Activated CD8-positive, alpha-beta T cell treated with anti-CD3 and anti-CD28 coated beads, Interleukin-2, amount 10 ng/mL, durations not matched to agents 7 days and 5 days (primary cell): ENCODE measurements around the gene AP3B1. TPM values are rescaled to one million over a fixed set of nuclear protein-coding genes. Genes with fewer than 3 reads are reported as not detected.
"Not testable (repeated sequence)": the region's sequence is repeated elsewhere in the genome, so short reads cannot be mapped to it uniquely, and the experiment has no call there.

Source experiments
- ATAC-seq: fragments of 150-1000 bp; cut with Tn5 transposase; one replicate; pipeline ENCODE4 v1.10.0; 2021; ENCODE audit warnings: moderate library complexity
- CTCF ChIA-PET: fragments of 350-600 bp; sonication (Branson Sonifier 250); formaldehyde crosslinking; loops from one replicate; lab custom pipeline; 2021; ENCODE audit warnings: antibody characterized with exemption; lab: Charles Lee
- POLR2A ChIA-PET: fragments of 350-600 bp; sonication (Branson Sonifier 250); formaldehyde crosslinking; loops from one replicate; lab custom pipeline; 2021; ENCODE audit warnings: antibody characterized with exemption; lab: Charles Lee
- DNase-seq: peaks from one replicate; pipeline ENCODE4 v3.0.0-alpha.2; 2020
- H3K27ac Mint-ChIP-seq: one replicate; pipeline ENCODE4 v1.8.0; 2021; ENCODE audit warnings: mild to moderate bottlenecking, mixed read lengths
- H3K27me3 Mint-ChIP-seq: one replicate; pipeline ENCODE4 v1.8.0; 2021; ENCODE audit warnings: low read depth, mixed read lengths
- H3K36me3 Mint-ChIP-seq: one replicate; pipeline ENCODE4 v1.8.0; 2021; ENCODE audit warnings: low read depth, mixed read lengths
- H3K4me1 Mint-ChIP-seq: one replicate; pipeline ENCODE4 v1.8.0; 2021; ENCODE audit warnings: low read depth, mixed read lengths
- H3K4me3 Mint-ChIP-seq: one replicate; pipeline ENCODE4 v1.8.0; 2021; ENCODE audit warnings: mild to moderate bottlenecking, mixed read lengths
- H3K9me3 Mint-ChIP-seq: one replicate; pipeline ENCODE4 v1.8.0; 2022; ENCODE audit warnings: mixed read lengths; ENCODE audit not compliant: insufficient read depth
- total RNA-seq, 2 experiments: library from RNA; stranded (reverse); gene quantifications; one replicate each; pipeline ENCODE4 v1.2.3, GENCODE V29; 2021

AP3B1 gene
- total RNA-seq, 2 experiments from 2014 or later = 42.9 to 44.3 TPM

DNA sequence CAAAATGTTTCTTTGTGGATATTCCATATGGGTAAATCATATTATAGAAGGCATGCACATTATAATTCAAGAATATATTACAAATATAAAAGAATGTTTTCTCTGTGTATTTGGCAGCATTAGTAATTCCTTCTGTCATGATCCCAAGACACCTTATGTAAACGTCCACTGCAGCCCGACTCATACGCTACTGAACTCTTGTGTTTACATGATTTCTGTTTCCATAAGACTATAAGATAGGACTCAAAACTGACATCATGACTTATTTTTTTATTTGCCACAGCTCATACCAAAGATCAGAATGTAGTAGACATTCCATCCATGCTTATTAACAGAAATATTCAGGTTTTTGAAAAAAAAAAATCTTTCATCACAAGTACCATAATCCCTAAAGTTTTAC lies 234.1 kb downstream of the AP3B1 start:
- Mint-ChIP-seq H3K9me3 (no peaks in the 10 kb centered on the region), H3K36me3 (no peaks in the 10 kb centered on the region), H3K27me3 (no peaks in the 10 kb centered on the region), H3K27ac (no peak overlapping the region), H3K4me3 (no peak overlapping the region), H3K4me1 (peaks cover 10% of the 10 kb centered on the region)
- DNase-seq (no peak), ATAC-seq (no peak)
- ChIA-PET POLR2A (no interaction called here), CTCF (no interaction called here)

DNA sequence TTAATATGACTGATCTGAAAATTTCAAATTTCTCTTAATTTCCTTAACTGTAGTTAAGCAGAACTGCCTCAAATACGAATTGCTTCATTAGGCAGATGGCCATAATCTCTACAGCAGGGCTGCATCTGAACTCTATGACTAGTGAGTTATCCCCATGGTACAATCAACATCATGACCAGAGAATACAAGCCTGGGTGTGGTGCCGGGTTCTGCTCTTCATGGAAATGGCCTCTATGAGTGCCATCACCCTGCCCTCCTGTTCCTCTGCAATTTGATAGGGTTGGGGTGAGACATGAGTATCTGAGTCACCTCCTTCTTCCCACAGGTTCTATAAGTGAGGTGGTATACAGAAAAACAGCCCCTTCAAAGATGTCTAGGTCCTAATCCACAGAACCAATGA lies 235.9 kb downstream of the AP3B1 start:
- Mint-ChIP-seq H3K27ac (no peak overlapping the region), H3K4me3 (no peak overlapping the region), H3K4me1 (peaks cover 10% of the 10 kb centered on the region), H3K27me3 (no peaks in the 10 kb centered on the region), H3K9me3 (no peaks in the 10 kb centered on the region), H3K36me3 (no peaks in the 10 kb centered on the region)
- DNase-seq = no peak
- ATAC-seq = no peak
- POLR2A ChIA-PET = no interaction called here
- CTCF ChIA-PET = no interaction called here

DNA sequence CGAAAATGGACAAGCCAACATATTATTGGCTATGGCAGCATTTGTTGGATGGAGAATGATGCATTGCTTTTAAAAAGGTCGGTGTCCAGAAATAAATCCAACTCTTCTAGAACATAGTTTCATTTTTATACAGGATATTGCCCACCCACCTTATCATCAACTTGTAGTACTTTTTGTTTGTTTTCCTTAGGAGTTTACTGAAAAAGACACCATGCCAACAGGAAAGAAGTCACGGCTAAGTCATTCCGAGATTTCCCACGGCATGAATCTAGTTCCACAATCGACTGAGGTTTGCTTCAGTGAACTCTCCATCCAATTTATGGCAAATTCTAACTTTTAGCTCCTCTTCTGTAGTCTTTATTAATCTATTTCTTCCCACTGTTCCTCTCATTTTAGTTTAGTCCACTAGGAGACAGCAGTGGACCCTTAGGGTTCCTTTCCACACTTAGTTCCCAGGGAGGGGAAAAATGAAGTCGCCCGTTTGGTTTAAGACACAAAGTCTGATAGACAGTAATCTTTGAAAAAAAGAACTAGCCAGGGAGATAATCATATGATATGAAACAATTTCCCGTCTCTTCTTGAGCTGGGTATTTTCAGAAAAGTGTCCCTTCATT lies 237.5 kb downstream of the AP3B1 start:
- ChIA-PET POLR2A (no interaction called here), CTCF (no interaction called here)
- no peak for DNase-seq
- H3K9me3 Mint-ChIP-seq = no peaks in the 10 kb centered on the region
- peaks cover 10% of the 10 kb centered on the region for H3K4me1 Mint-ChIP-seq
- H3K4me3 Mint-ChIP-seq = no peak overlapping the region
- no peak for ATAC-seq
- no peaks in the 10 kb centered on the region for H3K27me3 Mint-ChIP-seq
- H3K27ac Mint-ChIP-seq = no peak overlapping the region
- no peaks in the 10 kb centered on the region for H3K36me3 Mint-ChIP-seq

- H3K27ac Mint-ChIP-seq = no peak overlapping the region
- ChIA-PET CTCF (no interaction called here), POLR2A (no interaction called here)
- H3K9me3 Mint-ChIP-seq = no peaks in the 10 kb centered on the region
- H3K4me1 Mint-ChIP-seq = peaks cover 10% of the 10 kb centered on the region
- no peak for DNase-seq
- H3K4me3 Mint-ChIP-seq = no peak overlapping the region
- no peaks in the 10 kb centered on the region for H3K27me3 Mint-ChIP-seq
- ATAC-seq = no peak
- no peaks in the 10 kb centered on the region for H3K36me3 Mint-ChIP-seq
Observed at GRCh38 chr5:78056053-78056452, 238.4 kb downstream of the AP3B1 start.

GRCh38 chr5:78050888-78051287 lies 243.6 kb downstream of the AP3B1 start:
- Mint-ChIP-seq H3K9me3 (no peaks in the 10 kb centered on the region), H3K36me3 (peaks cover 11% of the 10 kb centered on the region), H3K27me3 (no peaks in the 10 kb centered on the region), H3K4me1 (peaks cover 1% of the 10 kb centered on the region), H3K4me3 (no peak overlapping the region), H3K27ac (no peak overlapping the region)
- ChIA-PET POLR2A (no interaction called here), CTCF (no interaction called here)
- ATAC-seq (no peak), DNase-seq (no peak)

- POLR2A ChIA-PET, H3K4me3 Mint-ChIP-seq, H3K9me3 Mint-ChIP-seq, H3K27ac Mint-ChIP-seq, H3K27me3 Mint-ChIP-seq, CTCF ChIA-PET, DNase-seq, ATAC-seq, H3K4me1 Mint-ChIP-seq: not testable (repeated sequence)
- H3K36me3 Mint-ChIP-seq = peaks cover 20% of the 10 kb centered on the region
Observed at GRCh38 chr5:78046823-78047222, 247.7 kb downstream of the AP3B1 start.

- DNase-seq (no peak), ATAC-seq (no peak)
- Mint-ChIP-seq H3K4me1 (no peaks in the 10 kb centered on the region), H3K36me3 (peaks cover 20% of the 10 kb centered on the region), H3K27me3 (no peaks in the 10 kb centered on the region), H3K4me3 (no peak overlapping the region), H3K27ac (no peak overlapping the region), H3K9me3 (no peaks in the 10 kb centered on the region)
- POLR2A ChIA-PET = no interaction called here
- CTCF ChIA-PET = no interaction called here
Observed at GRCh38 chr5:78046006-78046405, 248.5 kb downstream of the AP3B1 start.

DNA sequence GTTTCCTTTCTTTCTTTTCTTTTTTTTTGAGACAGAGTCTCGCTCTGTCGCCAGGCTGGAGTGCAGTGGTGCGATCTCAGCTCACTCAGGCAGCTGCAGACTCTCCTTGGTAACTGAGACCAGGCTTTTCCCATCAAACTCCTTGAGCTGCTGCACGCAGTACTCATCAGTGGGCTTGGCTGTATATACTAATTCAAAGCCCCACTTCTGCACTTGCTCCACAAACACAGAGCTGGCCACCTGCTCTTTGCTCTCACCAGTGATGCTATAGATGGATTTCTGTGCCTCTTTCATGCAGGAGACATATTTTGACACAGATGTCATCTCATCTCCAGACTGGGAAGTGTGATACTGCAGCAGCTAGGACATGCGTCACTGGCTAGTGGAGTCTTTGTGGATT lies 252.7 kb downstream of the AP3B1 start:
- no peak for ATAC-seq
- Mint-ChIP-seq H3K4me1 (no peaks in the 10 kb centered on the region), H3K4me3 (no peak overlapping the region), H3K27me3 (no peaks in the 10 kb centered on the region), H3K27ac (no peak overlapping the region), H3K9me3 (no peaks in the 10 kb centered on the region), H3K36me3 (peaks cover 23% of the 10 kb centered on the region)
- DNase-seq = no peak
- ChIA-PET POLR2A (no interaction called here), CTCF (no interaction called here)

DNA sequence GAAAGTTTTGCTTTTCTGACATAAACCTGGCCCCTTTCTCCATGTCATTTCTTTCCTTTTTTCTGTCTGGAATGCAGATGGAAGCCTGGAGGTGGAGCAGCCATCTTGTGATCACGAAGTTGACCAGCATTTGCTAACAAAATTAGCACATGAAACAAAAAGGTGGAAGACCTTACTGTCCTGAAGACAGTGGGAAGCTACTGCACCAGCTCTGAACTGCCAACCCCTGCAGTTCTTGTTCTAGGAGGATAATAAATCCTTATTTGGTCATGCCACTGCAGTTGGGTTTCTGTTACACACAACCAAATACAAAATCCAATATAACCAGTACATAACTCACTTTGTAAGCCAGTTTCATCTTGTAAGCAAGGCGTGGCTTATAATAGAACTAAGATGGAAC lies 269.0 kb downstream of the AP3B1 start:
- Mint-ChIP-seq H3K27ac (no peak overlapping the region), H3K36me3 (peaks cover 12% of the 10 kb centered on the region), H3K27me3 (no peaks in the 10 kb centered on the region), H3K9me3 (no peaks in the 10 kb centered on the region), H3K4me3 (no peak overlapping the region), H3K4me1 (no peaks in the 10 kb centered on the region)
- ChIA-PET POLR2A (no interaction called here), CTCF (no interaction called here)
- no peak for DNase-seq
- no peak for ATAC-seq

GRCh38 chr5:78019744-78020143 lies 274.8 kb downstream of the AP3B1 start:
- Mint-ChIP-seq H3K4me1 (no peaks in the 10 kb centered on the region), H3K9me3 (no peaks in the 10 kb centered on the region), H3K27me3 (no peaks in the 10 kb centered on the region), H3K4me3 (no peak overlapping the region), H3K27ac (no peak overlapping the region), H3K36me3 (peaks cover 10% of the 10 kb centered on the region)
- ChIA-PET POLR2A (no interaction called here), CTCF (no interaction called here)
- no peak for DNase-seq
- ATAC-seq = no peak

DNA sequence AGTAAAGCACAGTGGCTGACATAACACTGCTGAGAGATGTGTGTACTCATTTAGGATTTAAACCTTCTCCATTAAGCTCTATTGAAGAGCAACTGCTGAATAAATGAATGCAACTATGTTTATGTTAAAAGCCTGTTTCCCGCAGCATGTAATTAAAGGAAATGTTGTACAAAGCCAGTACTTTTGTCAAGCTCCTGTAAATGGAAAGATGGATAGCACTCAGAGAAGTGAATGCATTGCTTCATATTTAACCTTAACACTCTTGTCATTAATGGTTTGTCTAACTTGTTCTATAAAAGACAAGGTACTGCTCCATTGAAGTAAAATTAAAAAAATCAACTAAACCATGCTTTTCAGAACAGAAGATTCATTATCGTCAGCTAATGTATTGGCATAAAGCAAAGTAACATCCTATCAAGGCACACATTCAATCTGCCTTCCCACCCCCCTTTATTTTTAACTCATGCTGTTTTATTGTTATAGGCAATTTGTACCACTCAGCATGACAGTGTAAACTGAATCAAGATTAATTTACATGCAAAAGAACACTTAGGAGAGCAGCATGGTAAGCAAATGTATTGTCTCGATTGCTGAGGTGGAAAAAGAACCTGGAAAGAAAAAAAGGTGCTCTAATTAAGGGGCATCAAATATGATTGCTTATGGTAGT lies 277.5 kb downstream of the AP3B1 start:
- ChIA-PET POLR2A (no interaction called here), CTCF (no interaction called here)
- ATAC-seq = no peak
- Mint-ChIP-seq H3K27me3 (no peaks in the 10 kb centered on the region), H3K36me3 (peaks cover 9% of the 10 kb centered on the region), H3K4me3 (no peak overlapping the region), H3K4me1 (no peaks in the 10 kb centered on the region), H3K27ac (no peak overlapping the region), H3K9me3 (no peaks in the 10 kb centered on the region)
- DNase-seq = no peak

DNA sequence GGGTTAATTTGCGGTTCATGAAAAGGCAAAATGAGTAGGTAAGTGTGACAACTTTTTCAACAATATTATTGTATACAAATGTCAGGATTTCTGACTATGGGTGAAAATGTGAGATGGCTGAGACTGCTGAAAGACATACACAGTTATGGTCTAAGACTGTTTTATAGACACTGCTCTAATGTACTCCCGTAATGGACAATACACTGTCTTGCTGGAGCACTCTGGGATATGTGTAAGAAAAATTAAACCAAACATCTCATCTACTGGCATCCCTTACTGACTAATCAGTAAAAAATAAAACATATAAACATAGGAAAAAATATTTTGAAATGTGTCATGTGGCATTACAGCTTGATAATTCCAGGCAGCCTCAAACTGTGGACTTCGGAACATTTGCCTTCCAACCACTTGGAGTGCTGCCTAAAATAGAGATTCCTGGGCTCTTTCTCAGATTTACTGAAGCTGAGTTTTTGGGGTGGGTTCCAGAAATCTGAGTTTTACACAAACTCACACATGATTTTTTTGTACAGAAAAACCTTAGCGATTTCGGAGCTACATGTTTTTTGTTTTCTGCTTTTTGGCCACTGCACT lies 284.5 kb downstream of the AP3B1 start:
- no peaks in the 10 kb centered on the region for H3K9me3 Mint-ChIP-seq
- no peak overlapping the region for H3K4me3 Mint-ChIP-seq
- ChIA-PET CTCF (no interaction called here), POLR2A (no interaction called here)
- ATAC-seq = no peak
- peaks cover 5% of the 10 kb centered on the region for H3K36me3 Mint-ChIP-seq
- H3K4me1 Mint-ChIP-seq = no peaks in the 10 kb centered on the region
- H3K27ac Mint-ChIP-seq = no peak overlapping the region
- no peak for DNase-seq
- no peaks in the 10 kb centered on the region for H3K27me3 Mint-ChIP-seq
